Measurements from ENCODE around the gene BTN1A1. TPM values are rescaled to one million over a fixed set of nuclear protein-coding genes. Genes with fewer than 3 reads are reported as not detected.
A peak's percentile ranks its signal among the peaks of the same experiment; 100 is the strongest.
"Not testable (repeated sequence)": the region's sequence is repeated elsewhere in the genome, so short reads cannot be mapped to it uniquely, and the experiment has no call there.

BTN1A1 gene, protein sequence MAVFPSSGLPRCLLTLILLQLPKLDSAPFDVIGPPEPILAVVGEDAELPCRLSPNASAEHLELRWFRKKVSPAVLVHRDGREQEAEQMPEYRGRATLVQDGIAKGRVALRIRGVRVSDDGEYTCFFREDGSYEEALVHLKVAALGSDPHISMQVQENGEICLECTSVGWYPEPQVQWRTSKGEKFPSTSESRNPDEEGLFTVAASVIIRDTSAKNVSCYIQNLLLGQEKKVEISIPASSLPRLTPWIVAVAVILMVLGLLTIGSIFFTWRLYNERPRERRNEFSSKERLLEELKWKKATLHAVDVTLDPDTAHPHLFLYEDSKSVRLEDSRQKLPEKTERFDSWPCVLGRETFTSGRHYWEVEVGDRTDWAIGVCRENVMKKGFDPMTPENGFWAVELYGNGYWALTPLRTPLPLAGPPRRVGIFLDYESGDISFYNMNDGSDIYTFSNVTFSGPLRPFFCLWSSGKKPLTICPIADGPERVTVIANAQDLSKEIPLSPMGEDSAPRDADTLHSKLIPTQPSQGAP
- polyA plus RNA-seq (ENCODE audit: insufficient read length) = 0.22 TPM

DNA sequence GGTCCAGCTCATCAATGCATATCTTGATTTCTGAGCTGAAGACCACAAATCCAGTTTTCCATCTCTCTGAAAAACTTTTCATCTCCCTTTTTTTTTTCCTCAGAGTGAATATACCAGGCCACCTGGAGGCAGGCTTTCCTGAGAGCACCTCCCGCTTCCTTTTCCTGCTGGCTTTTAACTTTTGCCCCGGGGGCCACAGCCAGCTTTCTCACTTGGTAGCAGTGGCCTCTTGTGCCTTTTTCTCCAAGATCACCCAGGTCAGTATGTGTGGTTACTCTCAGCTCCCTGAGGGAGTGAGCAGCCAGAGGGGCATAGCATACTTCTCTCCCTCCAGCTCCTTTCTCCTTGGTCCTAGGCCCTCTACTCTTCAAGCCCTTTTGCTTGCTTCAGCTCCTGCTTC is at the start of gene BTN1A1:
Gene BTN1A1, plus strand, starts transcription at position 202 of the 400 bp plus-strand sequence. CDS start 984 bp downstream, outside the sequence.
- no peak for DNase-seq (ENCODE audit: low read depth)

DNA sequence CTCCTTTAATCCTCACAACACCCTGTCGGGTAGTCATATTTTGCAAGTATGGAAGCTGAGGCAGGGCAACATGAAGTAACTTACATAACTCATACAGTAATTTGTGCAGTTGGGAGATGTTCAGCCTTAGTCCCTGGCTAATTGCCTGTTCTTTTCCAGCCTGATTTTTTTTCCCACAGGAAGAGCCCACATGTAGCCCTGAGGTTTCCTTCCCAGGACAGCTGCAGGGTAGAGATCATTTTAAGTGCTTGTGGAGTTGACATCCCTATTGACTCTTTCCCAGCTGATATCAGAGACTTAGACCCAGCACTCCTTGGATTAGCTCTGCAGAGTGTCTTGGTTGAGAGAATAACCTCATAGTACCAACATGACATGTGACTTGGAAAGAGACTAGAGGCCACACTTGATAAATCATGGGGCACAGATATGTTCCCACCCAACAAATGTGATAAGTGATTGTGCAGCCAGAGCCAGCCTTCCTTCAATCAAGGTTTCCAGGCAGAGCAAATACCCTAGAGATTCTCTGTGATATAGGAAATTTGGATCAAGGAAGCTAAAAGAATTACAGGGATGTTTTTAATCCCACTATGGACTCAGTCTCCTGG is 47.4 kb upstream of the BTN1A1 start:
- no peak for DNase-seq (ENCODE audit: low read depth)

DNA sequence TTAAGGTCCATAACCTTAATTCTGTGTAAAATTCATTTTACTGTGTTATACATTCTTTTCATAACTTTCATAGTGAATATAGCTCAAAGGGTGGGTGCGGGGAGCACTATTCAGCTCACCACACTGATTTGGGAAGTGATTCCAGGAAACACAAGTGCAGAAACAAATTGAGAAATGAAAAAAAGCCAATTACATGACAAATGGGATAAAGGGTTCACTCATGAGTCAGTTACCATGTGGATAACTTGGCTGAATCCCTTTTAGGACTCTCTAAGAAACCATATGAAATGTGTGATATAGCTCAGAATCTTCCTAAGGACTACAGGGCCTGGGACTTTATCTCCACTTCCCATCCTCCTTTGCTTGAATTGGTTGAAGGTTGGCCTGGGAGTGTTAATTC is 45.5 kb upstream of the BTN1A1 start:
- DNase-seq (ENCODE audit: low read depth) = no peak

DNA sequence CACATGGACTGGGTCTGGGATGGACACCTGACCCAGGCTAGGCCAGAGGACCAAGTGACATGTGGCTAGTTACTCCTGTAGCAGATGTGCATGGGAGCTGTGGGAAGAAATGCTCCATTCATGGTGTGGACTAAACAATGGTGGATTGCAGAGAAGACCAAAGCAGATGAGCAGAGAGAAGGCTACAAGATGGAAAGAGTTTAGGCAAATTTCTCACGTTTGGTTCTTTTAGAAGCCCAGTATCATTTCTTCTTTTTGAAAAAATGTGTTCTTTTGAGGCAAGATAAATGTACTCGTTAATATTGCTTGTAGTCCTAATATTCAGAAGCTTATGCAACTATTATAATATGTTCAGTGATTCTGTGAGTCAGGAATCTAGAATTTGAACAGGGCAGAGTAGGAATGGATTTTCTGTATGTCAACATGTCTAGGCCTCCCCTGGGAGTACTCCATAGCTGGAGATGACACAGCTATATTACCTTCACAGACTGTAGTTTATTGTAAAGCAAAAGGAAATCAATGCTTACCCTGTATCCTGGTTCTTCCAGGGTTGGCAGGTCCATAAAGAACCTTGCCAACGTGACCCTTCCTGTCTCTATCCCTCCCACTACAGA is 44.6 kb upstream of the BTN1A1 start:
- DNase-seq (ENCODE audit: low read depth) = no peak

DNA sequence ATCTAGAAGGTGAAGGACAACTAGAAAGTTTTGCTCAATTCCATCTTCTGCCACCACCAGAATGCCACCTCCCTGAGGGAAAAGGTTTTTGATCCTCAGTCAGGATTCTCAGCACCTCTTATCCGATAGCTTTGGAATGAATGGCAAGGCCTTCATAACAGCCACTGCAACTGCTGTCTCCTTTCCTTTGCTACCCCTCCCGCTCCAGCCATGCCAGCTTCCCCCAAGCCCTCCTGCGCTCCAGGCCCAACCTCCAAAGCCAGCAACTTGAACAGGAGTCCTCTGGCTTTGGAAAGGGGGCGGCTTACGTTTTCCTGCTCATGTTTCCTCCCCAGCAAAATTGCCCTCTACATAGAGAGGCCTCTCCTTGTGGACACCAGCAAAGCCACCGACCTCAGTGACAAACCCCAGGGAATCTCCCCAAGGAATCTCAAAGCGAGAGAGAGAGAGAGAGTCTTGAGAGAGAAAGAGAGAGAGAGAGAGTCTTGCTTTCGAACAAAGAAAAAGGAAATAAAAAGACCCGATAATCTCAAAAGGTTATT is 42.8 kb upstream of the BTN1A1 start:
- no peak for DNase-seq (ENCODE audit: low read depth)

DNA sequence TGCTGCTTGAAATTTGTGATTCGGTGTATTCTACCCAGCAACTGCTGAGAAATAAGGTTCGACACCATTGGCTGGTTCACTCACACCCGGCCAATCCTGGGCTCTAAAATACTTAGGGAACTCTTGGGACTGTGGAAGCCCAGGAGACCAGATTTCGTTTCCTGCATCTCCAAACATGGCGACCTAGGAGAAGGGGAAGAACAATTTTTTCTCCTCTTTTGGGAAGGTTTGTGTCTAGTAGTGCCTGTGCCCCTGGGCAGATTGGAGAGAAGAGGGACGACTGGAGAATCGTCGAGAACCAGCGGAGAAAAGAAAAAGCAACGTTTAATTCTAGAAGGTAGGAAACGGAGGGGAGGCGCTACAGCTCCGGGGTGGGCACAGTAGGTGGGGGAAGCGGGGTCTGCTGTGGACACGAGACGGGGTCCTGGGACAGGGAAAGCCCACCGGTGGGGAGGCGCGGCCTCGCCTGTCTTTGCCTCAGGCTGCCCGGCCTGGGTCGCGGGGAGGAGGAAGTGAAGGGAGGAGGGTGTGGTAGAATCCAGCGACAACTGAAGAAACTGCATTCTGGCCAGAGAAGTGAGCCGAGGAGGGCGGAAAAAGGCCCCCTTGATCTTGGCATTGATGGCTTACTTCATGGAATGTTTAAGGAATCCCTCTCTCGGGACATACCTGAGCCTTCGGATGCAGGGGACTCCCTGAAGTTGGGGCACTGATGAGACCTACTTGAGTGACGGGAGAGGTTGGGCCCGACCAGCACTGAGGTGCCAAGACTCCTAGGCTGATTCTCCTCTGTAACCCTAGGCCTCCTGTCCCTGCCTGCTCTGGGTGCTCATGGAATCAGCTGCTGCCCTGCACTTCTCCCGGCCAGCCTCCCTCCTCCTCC is 42.1 kb upstream of the BTN1A1 start, which contains the start of gene BTN2A1:
Gene BTN2A1, plus strand, starts transcription at position 150 of the 883 bp plus-strand sequence. Its CDS starts 682 bp downstream, at position 832.
- DNase-seq (ENCODE audit: low read depth) = peak; percentile 97

DNA sequence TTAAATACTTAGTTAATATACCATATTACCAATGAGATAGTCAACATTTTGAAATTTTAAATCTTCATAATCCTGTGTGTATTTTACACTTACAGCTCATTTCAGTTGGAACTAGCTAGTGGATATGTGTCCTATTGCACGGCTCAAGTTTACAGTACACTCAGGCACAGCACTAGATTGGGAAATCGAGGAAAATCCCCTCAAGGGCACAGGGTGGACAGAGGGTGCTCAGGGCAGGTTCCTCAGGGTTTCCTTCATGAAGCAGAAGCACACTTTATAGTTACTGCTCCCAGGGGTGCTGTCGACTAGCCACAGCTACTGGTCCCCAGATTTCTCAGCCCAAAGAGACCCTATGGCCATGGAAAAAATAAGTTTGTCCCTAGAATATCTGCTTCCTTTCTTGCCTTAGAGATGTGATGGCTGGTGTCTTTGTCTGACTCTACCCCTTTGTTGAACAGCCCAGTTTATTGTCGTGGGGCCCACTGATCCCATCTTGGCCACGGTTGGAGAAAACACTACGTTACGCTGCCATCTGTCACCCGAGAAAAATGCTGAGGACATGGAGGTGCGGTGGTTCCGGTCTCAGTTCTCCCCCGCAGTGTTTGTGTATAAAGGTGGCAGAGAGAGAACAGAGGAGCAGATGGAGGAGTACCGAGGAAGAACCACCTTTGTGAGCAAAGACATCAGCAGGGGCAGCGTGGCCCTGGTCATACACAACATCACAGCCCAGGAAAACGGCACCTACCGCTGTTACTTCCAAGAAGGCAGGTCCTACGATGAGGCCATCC is 40.9 kb upstream of the BTN1A1 start:
- no peak for DNase-seq (ENCODE audit: low read depth)

DNA sequence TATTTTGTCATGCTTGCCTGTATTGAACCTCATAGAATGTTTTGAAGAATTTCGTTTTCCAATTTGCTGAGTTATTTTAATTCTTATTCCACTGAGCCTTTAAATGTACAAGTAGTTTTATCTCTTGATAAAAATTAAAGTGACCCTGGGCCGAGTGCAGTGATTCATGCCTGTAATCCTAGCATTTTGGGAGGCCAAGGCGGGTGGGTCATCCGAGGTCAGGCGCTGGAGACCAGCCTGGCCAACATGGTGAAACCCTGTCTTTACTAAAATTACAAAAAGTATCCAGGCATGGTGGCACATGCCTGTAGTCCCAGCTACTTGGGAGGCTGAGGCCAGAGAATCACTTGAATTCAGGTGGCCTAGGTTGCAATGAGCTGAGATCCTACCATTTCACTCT is 38.8 kb upstream of the BTN1A1 start:
- not testable (repeated sequence) for DNase-seq (ENCODE audit: low read depth)

DNA sequence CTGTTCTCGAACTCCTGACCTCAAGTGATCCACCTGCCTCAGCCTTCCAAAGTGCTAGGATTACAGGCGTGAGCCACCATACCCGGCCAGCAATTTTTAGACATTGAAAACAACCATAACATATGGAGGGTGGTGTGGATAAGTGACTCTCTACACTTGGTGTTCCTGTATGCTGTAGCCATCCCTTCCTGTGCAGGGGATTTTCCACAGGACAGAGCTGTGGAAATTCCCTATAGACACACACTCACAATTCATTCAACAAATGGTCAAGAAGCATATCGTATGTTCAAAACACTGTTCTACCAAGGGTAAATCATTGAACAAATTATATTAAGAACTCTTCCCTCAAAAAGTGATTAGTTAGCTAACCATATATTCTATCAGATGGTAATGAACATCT is 36.1 kb upstream of the BTN1A1 start:
- DNase-seq (ENCODE audit: low read depth) = no peak

DNA sequence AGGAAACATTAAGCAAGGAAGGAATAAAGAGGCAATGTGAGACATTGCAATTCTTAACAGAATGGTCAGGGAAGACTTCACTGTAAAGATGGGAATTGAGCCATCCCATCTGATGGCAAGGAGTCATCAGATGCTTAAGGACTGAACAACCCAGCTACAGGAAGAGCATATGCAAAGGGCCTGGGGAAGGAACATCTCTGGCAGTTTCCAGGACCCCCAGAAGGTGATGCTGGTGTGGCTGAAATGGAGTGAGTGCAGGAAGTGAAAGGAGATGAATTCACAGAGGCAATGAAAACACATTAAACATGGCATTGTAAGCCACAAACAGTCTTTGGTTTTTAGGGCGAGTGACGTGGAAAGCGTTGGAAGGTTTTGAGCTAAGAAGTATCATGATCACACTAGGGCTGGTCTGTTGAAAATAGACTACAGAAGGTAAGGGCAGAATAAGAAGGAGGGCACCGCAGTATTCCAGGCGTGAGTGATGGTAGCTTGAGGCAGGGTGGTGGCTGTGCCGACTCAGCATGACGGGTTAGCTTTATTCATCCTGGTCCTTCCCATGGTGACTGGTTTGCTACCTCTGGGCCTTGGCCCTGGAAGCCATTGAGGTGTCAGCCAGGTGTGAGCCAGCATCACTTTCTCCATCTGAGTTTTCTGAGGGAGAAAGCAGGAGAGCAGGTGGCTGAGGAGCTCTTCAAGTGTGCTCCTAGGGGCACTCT is 35.5 kb upstream of the BTN1A1 start:
- DNase-seq (ENCODE audit: low read depth) = no peak

DNA sequence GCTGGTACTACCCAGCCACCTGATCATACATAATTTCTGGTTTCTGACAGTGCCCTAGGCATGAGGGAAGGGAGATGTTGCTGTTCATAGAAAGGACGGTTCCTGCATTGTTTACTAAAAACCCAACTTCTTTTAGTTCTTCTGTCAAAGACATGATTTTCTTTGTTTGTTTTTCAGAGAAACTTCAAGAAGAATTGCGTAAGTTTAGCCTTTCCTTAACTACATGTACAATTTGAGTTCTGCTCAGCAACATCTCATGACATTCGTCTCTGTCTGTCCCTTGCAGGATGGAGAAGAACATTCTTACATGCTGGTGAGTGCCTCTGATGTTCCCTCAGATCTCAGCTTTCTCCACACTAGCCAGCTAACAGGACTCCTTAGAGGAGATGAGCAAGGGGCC is 34.3 kb upstream of the BTN1A1 start:
- no peak for DNase-seq (ENCODE audit: low read depth)

DNA sequence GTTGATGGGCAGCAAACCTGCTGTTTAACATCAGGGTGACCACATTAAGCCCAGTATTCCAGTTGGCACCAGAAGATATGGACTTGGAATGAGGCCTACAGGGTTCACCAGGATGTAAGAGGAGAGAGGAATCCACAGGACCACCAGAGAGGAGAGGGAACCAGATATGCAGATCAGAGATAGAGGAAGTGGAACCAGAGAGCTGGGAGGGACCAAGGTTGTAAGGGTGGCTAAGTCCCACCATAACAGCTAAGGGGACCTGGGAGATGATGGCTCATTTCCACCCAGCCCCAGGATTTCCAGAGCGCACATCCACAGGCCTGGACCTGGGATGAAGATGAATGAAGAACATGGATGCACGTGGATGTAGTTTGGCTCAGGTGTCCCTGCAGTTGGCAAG is 31.3 kb upstream of the BTN1A1 start:
- DNase-seq (ENCODE audit: low read depth) = no peak

DNA sequence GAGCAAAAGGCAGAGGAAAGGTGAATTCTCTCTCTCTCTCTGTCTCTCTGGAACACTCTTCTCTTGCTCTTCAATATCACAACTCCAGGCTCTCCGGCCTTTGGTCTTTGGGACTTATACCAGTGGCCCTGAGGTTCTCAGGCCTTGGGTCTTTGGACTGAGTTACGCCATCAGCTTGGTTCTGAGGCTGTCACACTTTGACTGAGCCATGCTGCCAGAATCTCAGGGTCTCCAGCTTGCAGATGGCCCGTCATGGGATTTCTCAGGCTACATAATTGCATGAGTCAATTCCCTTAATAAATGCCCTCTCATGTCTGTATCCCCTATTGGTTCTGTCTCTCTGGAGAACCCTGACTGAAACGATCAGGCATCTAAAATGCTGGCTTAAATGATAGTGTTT is 29.5 kb upstream of the BTN1A1 start:
- DNase-seq (ENCODE audit: low read depth) = no peak

DNA sequence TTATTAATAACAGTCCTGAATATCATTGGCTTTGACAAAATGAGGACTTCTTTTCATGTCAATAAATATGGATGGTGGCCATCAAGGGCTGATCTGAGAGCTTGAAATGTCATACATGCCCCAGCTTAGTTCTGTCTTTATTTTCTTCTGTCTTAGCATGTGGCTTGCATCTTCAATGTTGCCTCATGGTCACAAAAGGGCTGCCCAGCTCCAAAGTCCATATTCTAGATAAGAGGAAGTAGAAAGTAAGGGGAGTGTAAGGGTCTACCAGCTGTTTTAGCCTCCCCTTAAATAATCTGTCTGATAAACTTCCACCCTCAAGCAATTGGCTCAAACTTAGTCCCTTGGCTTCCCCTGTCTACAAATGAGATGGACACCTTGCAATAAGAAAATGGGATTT is 28.1 kb upstream of the BTN1A1 start:
- no peak for DNase-seq (ENCODE audit: low read depth)

DNA sequence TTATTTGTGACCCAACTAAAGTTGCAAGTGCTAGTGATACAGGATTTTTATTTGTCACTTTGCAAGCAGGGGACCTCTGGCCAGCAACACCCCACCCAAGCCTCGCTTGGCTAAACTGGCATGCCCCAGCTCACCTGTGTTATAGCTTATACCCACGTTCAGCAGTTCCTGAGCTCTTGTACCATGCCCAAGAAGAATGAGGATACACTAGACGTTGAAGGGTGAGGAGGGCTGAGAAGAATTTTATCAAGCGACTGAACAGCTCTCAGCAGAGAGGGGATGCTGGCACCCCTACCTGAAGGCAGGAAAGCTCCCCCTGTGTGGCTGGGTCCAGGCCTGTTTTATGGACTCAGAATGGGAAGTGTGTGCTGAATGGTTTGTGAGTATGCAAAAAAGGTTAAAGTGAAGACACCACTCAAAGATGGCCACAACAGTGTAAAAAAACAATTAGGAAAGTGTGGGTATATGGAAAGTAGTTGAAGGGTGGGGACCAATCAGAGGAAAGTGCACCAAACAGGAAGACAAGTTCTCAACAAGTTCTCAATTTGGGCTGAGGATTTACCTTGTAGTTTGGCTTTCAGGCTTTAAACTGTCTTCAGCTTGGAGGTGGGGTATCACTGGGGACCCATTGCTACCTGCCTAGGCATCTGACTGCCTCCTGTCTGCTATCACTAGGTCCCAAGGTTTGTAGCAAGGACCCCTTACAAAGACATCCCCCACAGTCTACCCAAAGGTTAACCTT is 27.4 kb upstream of the BTN1A1 start:
- no peak for DNase-seq (ENCODE audit: low read depth)

DNA sequence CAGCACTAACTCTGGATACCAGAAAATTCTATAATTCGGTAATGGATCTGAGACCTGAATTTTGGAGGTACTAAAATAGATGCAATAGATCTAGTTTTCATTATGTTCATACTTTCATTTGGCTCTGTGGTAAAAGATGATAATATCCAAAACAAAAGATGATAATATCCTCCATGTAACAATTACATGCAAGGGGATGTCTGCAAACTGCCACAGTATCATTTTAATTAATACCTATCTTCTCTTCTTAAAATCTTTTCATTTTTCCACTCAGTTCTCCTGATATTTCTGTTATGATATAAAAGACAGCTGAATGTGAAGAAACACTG is 26.7 kb upstream of the BTN1A1 start:
- no peak for DNase-seq (ENCODE audit: low read depth)

DNA sequence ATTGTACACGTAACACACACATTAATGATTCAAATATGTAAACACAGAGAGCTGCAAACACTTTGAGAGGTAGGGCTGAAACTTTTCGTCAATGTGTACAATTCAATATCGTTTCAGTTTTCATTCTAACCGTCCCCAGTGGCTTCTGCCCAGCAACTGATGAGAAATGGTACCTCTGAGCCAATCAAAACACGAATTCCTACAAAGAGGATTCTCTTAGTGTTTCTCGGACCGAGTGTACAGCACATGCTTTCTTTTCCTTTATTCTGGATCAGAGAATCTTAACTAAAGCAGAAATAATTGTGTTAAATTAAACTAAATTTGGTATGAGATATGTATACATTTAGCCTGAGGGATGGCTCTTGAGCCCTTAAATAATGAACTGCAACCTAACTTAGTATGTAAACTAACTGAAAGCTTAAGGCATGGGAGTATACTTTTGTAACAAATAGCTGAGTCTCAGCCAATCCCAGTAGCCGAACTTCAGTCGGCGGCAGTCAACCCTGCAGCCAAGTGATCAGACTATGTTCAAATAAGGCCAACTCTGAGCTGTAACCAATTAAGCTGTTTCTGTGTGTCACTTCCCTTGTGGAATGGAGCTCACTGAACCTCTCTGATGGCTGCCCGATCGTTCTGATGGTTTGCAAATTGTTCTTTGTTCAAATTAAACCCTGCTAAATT is 26.2 kb upstream of the BTN1A1 start:
- peak; percentile 91 for DNase-seq (ENCODE audit: low read depth)

DNA sequence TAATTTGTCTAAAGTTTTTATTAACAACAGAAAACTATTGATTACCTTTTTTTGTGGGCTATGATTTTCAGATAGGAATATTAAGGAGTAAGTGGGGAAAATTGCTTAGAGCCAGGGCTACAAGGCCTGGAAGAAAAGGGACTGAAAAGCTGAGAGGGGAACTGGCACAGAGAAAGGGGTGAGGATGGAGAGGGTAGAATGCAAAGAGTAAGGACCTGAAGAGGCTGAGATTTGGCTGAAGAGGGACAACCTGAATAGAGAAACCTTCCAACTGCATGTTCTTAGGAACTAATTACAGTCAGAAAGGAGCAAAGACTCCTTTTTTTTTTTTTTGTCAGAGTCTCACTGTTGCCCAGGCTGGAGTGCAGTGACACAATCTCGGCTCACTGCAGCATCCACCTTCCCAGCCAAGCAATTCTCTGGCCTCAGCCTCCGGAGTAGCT is 25.6 kb upstream of the BTN1A1 start:
- no peak for DNase-seq (ENCODE audit: low read depth)

Measured in forelimb muscle (tissue), 1 donor.